Measurements from ENCODE around the gene HCN3. TPM values are rescaled to one million over a fixed set of nuclear protein-coding genes. Genes with fewer than 3 reads are reported as not detected.

Gene HCN3
- total and polyA plus RNA-seq, 2 of the 13 experiments (the other 11 are each of a cell fraction or from before 2014, with no cell fraction given) = 2.4 to 10.2 TPM

- TF ChIP-seq, protein P1, sequence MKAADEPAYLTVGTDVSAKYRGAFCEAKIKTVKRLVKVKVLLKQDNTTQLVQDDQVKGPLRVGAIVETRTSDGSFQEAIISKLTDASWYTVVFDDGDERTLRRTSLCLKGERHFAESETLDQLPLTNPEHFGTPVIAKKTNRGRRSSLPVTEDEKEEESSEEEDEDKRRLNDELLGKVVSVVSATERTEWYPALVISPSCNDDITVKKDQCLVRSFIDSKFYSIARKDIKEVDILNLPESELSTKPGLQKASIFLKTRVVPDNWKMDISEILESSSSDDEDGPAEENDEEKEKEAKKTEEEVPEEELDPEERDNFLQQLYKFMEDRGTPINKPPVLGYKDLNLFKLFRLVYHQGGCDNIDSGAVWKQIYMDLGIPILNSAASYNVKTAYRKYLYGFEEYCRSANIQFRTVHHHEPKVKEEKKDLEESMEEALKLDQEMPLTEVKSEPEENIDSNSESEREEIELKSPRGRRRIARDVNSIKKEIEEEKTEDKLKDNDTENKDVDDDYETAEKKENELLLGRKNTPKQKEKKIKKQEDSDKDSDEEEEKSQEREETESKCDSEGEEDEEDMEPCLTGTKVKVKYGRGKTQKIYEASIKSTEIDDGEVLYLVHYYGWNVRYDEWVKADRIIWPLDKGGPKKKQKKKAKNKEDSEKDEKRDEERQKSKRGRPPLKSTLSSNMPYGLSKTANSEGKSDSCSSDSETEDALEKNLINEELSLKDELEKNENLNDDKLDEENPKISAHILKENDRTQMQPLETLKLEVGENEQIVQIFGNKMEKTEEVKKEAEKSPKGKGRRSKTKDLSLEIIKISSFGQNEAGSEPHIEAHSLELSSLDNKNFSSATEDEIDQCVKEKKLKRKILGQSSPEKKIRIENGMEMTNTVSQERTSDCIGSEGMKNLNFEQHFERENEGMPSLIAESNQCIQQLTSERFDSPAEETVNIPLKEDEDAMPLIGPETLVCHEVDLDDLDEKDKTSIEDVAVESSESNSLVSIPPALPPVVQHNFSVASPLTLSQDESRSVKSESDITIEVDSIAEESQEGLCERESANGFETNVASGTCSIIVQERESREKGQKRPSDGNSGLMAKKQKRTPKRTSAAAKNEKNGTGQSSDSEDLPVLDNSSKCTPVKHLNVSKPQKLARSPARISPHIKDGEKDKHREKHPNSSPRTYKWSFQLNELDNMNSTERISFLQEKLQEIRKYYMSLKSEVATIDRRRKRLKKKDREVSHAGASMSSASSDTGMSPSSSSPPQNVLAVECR (CRISPR knock-in tag; IDR thresholded peaks at IDR 0.05; ENCODE audit: borderline replicate concordance) = peak; percentile 55; the same call in 1 of the 2 replicates
- TF ChIP-seq ZNF550 (CRISPR knock-in tag; IDR thresholded peaks at IDR 0.05; ENCODE audit: borderline replicate concordance) (no peak), RFX5 (IDR thresholded peaks at IDR 0.05; ENCODE audit: low read depth, low read length) (no peak), BRF2 (CRISPR knock-in tag; IDR thresholded peaks at IDR 0.05) (no peak), PHF8 (CRISPR knock-in tag; IDR thresholded peaks at IDR 0.05) (0 out of 2 replicates have a peak, but pooled peaks have one; percentile 17), ZNF687 (CRISPR knock-in tag; IDR thresholded peaks at IDR 0.05) (peak; percentile 77), NFYC (CRISPR knock-in tag; IDR thresholded peaks at IDR 0.05) (peak; percentile 55), RAD21 (CRISPR knock-in tag; IDR thresholded peaks at IDR 0.05) (peak; percentile 96), CEBPG (CRISPR knock-in tag; IDR thresholded peaks at IDR 0.05) (no peak), THYN1 (CRISPR knock-in tag; IDR thresholded peaks at IDR 0.05; ENCODE audit: borderline replicate concordance, low read depth) (no peak), NFKB2 (CRISPR knock-in tag; IDR thresholded peaks at IDR 0.05; ENCODE audit: borderline replicate concordance) (no peak; the same call in 1 of the 2 replicates), ZNF652 (CRISPR knock-in tag; IDR thresholded peaks at IDR 0.05; ENCODE audit: borderline replicate concordance, low read depth) (no peak), ZSCAN25 (CRISPR knock-in tag; IDR thresholded peaks at IDR 0.05) (no peak), ZFYVE20 (CRISPR knock-in tag; IDR thresholded peaks at IDR 0.05; ENCODE audit: borderline replicate concordance, low read depth) (no peak)
- TF ChIP-seq, protein P2, sequence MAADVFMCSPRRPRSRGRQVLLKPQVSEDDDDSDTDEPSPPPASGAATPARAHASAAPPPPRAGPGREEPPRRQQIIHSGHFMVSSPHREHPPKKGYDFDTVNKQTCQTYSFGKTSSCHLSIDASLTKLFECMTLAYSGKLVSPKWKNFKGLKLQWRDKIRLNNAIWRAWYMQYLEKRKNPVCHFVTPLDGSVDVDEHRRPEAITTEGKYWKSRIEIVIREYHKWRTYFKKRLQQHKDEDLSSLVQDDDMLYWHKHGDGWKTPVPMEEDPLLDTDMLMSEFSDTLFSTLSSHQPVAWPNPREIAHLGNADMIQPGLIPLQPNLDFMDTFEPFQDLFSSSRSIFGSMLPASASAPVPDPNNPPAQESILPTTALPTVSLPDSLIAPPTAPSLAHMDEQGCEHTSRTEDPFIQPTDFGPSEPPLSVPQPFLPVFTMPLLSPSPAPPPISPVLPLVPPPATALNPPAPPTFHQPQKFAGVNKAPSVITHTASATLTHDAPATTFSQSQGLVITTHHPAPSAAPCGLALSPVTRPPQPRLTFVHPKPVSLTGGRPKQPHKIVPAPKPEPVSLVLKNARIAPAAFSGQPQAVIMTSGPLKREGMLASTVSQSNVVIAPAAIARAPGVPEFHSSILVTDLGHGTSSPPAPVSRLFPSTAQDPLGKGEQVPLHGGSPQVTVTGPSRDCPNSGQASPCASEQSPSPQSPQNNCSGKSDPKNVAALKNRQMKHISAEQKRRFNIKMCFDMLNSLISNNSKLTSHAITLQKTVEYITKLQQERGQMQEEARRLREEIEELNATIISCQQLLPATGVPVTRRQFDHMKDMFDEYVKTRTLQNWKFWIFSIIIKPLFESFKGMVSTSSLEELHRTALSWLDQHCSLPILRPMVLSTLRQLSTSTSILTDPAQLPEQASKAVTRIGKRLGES (CRISPR knock-in tag; IDR thresholded peaks at IDR 0.05; ENCODE audit: borderline replicate concordance) = no peak
These were observed 45.9 kb downstream of the HCN3 start (continued) for GRCh38 chr1:155322953-155323728.
